GM12801 (cell line): ENCODE data around the gene RECQL5.

Experiments
- CTCF ChIP-seq: IDR thresholded peaks from one replicate; pipeline ENCODE4 v1.5.1; 2011; ENCODE audit warnings: control low read depth; ENCODE audit not compliant: insufficient read length; ENCODE audit errors: extremely low read depth

RECQL5 gene

DNA sequence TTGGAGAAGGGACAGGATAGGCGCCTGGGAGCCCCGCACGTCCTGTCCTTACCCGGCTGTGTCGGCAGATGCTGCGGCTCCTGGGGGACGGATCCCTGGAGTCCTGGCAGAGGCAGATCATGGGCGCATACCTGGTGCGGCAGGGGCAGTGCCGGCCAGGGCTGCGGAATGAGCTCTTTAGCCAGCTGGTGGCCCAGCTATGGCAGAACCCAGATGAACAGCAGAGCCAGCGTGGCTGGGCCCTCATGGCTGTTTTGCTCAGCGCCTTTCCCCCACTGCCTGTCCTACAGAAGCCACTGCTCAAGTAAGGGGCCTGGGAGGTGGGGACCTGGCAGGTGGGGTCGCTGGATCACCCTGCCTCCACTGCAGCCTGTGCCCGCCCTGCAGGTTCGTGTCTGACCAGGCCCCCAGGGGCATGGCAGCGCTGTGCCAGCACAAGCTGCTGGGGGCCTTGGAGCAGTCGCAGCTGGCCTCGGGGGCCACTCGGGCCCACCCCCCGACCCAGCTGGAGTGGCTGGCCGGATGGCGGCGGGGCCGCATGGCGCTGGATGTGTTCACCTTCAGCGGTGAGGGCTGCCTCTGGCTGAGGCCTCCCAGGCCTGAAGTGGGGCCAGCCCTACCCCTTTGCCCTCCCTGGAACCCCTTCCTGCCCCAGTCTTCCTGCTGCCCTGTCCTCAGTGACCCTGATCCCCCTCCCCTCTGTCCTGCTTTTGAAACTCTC lies 53.9 kb downstream of the RECQL5 start:
- TF ChIP-seq CTCF: no peak

DNA sequence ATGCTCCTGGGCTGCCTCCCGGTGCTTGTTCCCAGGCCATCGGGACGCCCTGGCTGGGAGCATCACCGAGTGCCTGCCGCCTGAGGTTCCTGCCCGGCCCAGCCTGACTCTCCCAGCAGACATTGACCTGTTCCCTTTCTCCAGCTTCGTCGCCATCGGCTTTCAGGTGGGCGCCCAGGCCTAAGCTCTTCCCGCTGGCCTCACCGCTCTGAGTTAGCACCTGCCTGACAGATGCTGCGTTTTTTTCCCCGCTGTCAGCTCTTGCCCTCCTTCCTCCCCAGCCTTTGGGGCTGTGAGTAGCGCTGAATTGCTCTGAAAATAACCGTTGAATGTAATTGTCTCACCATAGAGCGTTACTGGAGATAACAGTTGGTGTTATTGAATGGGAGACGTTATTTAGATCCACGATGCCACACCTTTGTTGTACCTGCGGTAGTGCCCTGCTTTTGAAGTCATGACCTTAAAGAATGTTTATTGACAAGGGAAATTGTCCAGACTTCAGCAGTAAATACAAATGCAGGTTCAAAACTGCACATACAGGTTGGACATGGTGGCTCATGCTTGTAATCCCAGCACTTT lies 55.0 kb downstream of the RECQL5 start:
- TF ChIP-seq CTCF: no peak

- TF ChIP-seq CTCF: no peak
These were observed 56.6 kb downstream of the RECQL5 start for GRCh38 chr17:75610103-75610984.

GRCh38 chr17:75607086-75607485 lies 59.9 kb downstream of the RECQL5 start:
- TF ChIP-seq CTCF: no peak

- TF ChIP-seq CTCF: no peak
These were observed 61.2 kb downstream of the RECQL5 start for GRCh38 chr17:75605790-75606189.

DNA sequence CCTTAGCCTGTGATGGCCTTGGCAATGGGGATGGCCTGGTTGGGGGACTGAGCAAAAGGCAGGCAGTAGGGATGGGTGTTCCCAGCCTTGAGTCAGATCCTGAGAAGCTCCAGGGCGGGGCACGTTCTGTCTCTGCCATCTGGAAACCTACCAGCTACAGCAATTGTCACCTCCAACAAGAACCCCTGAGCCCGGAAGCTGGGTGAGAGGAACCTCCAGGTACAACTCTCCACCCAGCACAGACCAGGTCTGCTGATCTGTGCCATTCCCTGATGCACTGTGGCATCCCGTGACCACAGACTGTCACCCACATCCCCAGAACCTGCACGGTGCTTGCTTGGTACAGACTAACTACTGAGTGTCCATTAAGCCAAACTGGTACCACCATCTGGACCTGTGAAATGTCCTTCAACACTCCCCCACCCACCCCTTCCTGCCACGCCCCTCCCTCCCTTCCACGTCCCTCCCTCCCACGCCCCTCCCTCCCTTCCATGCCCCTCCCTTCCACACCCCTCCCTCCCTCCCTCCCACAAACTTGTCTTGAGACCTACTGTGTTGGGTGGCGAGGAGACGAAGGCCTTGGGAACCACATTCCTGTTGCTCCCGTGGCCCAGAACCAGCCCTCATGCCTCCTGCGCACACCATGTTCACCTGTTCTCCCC lies 62.8 kb downstream of the RECQL5 start:
- no peak for TF ChIP-seq CTCF

DNA sequence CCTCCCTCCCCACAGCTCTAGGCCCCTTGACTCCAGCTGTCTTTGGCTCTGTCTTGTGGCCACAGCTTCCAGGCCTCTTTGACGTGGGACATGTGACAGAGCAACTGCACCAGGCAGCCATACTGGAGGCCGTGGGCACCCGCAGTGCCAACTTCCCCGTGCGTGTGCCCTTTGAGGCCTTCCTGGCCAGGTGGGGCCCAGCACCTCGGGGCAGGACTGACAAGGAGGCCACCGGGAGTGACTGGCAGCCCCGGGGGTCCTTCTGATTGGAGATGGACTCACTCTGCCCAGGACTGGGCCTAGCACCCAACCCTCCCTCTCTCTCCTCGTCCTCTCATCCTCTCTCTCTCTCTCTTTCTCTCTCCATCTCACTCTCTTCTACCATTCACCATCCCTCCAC lies 63.8 kb downstream of the RECQL5 start:
- TF ChIP-seq CTCF: no peak
